OCI-M2 (cell line): Measurements from ENCODE around the gene PLXNB2.

Experiments
- DNase-seq: peaks from one replicate; lab custom pipeline; 2025; ENCODE audit not compliant: unreplicated experiment; lab: John Stamatoyannopoulos, UW

PLXNB2 gene

DNA sequence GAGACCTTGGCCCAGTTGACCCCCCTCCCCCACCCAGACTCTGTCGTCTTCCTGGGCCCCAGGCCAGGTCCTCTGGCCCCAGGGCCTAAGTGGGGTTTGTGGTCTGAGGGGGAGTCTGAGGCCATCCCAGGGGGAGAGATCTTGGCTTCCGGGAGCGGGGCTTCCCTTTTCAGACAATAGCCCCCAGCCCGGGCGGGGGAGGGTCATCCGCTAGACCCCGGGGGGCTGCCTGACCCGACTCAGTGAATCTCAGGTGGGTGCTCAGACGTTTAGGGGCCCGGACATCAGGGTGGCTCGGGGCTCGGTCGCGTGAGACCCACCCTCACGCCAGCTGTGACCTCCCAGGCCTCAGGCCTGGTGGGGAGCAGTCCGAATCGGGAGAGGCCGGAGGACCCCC lies 37.9 kb downstream of the PLXNB2 start:
- DNase-seq = no peak

DNA sequence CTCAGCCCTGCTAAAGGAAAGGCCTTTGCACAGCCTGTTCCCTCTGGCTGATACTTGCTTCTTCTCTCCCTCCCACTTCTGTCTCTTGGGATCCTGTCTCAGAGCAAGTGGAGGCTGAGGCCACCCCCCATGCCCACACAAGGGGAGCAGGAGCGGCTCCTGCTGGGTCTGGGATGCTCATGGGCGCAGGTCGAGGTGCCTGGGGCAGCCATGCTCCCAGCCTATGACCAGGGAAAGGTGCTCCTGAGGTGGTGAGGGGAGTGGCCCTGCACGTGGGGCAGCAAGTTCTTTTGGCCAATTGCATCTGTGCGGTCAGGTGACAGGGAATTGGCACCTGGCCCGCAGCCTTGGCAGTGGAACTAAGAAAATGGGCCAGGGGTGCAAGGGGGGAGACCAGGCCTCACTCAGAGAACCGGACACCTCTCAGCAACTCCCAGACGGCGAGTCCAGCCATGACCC lies 38.8 kb downstream of the PLXNB2 start:
- no peak for DNase-seq

DNA sequence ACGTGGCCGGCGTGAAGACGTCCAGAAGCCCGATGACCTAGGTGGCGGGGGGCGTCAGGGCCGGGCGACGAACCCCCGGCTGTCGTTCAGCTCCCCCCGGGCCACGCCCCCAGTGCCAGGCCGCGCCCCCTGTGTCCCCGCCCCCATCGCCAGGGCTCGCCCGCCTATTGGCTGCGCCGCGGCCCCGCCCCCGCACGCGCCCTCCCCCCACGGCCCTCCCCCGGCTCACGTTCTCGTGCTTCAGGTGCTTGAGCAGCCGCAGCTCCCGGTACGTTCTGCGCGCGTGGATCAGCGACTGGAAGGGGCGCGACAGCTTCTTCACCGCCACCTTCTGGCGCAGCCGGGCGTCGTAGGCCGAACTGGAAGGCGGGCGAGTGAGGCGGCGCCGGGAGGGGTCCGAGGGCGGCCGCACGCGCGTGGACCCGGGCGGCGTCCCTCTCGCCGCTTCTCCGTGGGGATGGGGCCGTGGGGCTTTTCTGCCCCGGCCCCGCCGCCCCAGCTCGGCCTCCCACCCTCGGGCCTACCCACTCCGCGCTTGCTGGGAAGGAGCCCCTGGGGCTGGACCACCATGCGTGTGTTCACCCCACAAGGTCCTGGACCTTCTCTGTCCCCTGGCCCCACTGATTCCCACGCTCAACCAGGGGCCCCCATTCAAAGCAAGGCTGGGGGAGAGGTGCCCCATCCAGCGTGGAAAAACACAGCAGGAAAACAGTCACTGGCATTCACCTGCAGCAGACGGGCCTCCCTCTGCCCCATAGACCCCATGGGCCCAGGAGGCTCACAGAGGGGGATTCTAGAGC lies 39.7 kb downstream of the PLXNB2 start:
- DNase-seq = no peak

DNA sequence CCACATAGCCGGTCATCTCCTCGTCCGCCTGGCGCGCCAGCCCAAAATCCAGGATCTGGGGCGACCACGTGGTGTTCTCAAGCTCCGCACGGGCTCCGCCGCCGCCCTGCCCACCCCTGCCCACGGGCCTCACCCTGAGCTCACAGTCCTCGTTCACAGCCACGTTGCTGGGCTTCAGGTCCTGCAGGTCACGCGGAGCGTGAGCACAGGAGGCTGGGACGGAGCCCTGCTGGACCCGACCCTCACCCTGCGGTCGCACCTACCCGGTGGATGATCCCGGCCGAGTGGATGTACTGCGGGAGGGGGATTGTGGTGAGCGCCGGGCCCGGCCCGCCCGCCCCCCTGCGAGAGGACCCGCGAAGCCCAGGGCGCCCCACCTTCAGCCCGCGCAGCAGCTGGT lies 40.5 kb downstream of the PLXNB2 start:
- DNase-seq = no peak

DNA sequence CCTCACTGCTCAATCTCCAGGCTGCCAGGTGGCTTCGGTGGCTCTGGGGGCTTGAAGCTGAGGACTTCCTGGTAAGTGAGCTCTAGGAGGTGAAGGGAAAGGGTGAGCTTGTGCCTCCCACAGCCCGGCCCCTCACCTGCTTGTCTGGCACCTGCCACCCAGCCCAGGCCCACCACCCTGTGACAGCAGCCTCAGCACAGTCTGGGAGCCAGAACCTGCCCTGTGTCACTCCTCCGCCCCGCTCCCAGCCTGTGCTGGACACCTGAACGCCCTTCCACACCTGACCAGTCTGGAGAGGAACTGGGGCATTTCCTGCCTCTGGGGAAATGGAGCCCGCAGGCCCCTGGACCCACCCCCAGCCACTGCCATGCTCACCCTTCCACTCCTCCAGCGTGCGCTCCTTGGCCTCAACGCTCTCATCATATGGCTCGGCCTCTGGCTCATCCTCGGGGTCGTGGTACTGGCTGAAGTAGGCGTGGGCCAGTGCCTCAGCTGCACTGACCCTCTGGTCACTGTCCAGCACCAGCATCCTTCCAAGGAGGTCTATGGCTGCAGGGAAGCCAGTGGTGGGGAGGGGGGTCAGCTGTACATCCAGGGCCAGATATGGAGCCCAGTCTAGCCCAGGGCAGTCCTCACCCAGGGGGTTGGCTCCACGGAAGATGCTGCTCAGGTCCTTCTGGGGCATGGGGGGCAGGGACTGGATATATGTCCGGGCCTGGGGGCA lies 42.3 kb downstream of the PLXNB2 start:
- DNase-seq = no peak

DNA sequence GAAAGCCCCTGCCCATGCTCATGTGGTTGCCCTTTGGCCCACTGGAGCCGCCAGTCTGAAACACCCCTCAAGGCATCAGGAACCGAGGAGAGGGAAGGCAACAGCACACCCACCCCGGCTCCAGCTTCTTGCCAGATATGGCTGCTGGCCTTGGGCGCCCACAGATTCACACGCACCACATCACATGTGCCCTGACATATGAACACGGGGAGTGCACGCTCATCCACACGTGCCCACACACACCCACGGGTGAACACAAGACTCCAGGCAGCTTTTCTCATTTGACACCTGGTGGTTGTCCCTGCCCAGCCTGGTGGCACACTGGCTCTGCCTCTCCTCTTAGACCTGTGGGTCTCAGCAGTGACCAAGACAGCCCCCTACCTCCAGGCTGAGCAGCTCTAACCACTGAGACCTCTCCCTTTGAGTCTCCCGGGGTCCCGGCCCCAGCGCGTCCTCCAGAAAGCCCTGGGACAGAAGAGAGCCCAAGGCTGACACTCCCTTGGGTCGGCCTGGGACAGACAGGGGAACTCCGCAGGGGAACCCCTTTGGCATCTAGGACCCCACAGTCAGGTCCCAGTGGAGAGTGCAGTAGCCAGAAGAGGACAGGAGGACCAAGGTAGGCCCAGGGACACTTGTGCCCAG lies 43.2 kb downstream of the PLXNB2 start:
- no peak for DNase-seq

DNA sequence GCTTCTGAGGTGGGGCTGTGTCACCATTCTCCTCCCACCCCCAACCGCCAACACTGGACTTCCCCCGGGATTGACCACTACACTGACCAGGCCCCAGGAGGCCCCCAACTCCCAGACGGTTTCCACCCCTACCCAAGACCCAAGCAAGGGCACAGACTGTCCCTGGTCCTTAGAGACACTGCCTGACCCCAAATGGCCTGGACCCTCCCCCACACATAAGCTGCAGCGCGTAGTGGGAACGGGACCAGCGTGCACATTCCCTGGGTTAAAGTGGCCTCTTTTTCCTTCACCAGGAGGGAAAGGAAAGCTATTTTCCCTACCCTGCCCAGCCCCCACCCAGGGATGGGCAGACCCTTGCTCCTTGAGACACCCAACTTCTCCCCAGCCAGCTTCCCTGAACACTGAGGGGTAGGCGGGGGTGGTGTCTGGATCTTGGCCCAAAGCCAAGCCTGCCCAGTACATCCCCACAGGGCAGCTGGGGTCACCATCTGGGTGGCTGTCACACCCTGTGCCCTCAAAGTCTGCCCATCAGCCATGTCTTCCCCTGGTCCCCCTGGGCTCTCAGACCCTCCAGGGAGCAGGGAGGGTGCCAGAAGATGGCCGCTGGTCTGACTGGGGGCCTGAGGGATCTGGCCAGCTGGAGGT lies 44.4 kb downstream of the PLXNB2 start:
- no peak for DNase-seq

DNA sequence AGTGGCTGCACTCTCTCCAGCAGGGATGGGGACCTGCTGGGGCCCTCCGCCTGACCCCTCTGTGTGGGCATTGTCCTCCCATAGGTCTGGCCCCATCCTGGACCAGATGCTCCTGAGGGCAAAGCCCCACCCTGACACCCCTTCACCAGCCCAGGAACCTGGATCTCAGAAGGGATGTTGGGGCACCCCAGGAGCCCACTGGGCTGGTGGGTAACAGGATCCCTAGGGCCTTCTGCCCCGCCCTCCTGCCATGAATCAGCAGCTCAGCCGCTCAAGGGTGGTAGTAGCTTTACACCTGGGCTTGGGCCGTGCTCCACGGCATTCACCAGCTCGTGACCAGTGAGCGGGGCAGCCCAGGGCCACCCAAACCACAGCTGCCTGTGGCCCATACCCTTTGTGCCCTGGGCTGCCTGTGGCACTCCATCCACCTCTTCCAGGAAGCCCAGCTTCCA lies 45.0 kb downstream of the PLXNB2 start:
- no peak for DNase-seq

DNA sequence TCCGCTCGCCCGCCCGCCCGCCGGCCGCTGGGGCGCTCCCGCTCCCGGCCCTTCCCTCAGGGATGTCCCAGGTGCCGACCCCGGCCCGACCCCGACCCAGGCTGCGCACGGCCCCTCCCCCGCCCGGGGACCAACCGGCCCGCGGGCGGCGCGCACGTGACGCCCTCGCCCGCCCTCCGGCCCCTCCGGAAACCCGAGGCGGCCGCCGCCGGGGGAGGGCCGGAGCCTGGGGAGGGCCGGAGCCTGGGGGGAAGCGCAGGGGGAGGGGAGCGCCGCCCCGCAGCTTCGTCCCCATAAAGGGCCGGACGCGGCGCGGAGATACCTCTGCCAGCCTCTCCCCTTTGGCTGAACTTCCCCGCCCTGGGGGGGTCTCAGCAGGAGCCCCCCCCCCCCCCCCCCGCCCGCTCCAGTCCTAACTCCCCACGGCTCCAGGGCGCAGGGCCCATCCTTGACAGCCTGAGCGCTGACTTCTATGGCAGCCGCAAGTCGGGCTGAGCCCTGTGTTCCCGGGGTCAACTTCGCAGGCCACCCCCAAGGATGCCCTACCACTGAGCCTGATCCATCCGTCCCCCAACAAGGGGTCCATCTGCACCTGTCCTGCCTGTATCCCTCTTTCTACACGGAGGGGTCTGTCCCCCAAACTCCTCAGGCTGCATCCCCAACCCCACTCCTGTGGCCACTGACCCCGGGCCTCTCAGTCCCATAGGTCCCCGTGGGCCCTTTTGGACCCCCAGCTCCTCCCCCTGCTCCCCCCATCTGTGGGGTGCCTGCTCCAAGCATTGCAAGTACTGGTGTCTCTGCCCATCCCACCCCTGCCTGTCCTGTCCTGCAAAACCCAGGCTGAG lies 45.6 kb downstream of the PLXNB2 start, which contains the start of gene MAPK12:
Gene MAPK12, minus strand, starts transcription at position 69 of the 845 bp plus-strand sequence. CDS start 174 bp downstream, outside the sequence.
- DNase-seq = no peak

DNA sequence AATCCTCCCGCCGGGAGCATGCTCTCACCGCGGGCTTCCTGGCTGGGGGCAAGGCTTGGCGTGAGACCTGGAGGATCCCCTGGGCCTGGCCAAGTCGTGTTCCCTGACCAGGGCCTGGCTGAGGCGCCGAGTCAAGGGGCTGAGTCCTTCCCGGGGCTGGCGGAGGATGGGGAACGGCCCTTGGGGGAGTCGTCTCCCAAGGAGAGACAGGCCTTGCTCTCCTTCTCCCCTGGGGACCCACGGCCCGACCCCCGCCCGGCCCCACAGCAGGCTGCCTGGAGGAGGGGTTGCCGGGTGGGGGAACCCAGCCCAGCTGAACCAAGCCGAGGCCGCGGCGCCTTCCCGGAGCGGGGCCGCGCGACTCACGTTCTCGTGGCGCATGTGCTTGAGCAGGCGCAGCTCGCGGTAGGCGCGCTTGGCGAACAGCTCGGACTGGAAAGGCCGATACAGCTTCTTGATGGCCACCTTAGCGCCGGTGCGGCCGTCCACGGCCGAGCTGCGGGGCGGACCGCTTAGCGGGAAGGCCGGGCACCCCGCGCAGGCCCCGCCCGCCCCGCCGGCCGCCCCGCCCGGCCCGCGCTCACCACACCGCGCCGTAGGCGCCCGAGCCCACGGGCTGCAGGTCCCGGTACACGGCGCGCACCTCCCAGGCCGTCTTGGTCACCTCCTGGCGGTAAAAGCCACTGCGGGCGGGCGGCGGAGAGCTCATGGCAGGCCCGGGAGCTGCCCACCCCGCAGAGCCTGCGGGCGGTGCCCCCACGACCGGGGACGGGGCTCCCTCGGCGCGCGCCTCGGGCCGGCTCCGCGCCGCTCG lies 46.4 kb downstream of the PLXNB2 start:
- DNase-seq = no peak

DNA sequence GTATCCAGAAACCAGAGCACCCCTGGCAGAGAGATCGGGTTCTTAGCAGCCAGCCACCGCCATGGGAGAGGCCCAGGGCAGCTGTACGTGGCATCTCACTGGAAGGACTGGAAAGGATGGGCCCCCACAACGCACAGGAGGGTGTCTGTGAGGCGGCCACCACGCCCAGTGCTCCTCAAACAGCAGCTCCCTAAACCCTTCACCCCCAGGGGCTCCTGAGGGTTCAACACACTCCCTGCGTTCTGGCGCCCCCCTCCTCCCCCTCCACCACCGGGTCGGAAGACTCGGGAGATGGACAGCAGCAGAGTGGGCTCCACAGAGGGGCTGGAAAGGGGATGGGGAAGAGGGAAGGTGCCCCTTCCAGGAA lies 47.0 kb downstream of the PLXNB2 start:
- DNase-seq = no peak

DNA sequence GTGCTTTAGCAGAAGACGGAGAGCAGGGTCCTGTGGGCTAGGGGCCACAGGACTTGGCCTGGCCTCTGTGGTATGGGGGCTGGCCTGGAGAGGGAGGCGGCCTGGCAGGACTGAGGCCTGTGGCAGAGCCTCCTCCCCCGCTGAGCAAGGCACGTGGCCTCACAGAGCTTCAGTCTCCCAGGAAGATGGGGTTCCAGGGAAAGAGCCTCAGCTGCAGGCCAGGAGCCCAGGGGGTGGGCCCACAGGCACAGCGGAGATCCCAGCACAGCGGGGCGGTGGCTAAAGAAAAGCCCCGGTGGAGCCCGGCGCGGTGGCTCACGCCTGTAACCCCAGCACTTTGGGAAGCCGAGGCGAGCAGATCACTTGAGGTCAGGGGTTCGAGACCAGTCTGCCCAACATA lies 48.1 kb downstream of the PLXNB2 start:
- DNase-seq = no peak

DNA sequence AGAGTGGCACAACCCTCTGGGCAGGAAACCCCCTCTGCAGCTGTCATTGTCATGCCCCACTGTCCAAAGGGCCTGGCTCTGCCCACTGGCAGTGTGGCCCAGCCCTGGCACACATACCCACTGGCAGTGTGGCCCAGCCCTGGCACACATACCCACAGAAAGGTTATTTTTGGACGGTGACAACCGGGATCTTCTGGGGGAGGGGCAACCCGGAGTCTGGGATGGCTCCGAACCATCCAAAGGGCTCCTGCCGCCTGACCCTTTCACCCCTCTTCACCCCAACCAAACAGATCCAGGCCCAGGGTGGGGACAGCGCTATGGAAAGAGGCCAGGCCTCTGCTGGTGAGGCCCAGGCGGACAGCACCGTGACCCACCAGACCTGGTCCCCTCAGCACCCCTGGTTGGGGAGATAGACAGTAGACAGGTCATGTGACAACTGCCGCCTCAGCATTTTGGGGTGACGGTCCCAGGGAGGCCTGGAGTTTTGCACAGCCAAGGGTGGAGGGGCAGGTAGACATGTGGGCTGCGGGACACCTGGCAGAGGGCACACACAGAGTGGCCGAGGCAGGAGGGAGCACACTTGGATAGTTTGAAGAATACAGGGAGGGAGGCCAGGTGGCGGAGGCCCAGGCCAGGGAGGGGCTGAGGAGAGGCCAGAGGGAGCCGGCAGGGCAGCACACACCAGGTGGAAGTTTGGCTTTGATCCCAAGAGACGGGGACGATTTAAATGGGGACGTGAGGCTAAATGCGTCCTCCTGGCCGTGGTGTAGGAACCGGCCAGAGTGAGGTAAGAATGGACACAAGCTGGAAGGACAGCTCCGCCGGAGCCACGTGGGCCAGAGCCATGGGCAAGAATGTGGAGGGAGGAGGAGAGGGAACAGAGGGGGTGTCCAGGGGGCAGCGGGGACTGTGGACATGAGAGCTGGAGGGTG lies 48.8 kb downstream of the PLXNB2 start:
- DNase-seq = no peak

DNA sequence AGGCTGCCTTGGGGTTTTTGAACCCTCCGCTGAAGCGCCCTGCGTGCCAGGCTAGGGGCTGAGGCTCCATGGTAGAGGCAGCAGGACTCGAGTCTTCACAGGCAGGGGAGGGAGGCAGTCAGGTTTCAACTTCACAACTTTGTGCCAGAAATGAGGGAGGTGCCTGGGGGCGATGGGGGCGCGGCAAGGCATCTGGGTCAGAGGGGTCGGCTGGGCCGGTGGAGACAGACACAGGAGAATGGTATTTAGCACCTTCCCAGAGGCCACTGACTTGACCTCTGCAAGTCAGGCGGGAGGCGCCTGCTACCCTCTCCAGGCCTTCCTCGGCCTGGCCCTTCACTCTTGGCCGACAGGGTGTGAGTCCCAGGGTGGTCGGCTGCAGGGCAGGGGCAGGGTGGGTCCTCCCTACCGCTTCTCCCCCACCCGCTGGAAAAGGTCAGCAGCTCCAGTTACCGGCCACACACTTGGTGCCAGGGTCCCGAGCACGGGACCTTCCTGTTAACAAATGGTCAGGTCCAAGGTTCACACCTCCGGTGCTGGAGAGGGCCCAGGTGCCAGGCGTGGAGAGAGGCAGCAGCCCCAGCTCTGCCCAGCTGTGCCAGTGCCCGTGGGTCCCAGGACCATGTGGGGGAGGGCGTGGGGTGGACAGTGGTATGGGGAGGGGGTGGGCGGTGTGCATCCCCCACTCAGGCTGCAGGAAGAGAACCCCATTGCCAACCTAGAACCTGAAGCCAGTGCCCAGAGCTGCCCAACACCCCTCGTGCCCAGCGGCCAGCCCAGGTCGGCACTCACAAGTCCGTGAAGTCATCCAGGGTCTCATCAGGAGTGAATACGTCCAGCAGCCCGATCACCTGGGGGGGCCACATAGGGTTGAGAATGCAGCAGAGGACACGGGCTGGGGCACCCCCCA lies 49.7 kb downstream of the PLXNB2 start:
- no peak for DNase-seq

DNA sequence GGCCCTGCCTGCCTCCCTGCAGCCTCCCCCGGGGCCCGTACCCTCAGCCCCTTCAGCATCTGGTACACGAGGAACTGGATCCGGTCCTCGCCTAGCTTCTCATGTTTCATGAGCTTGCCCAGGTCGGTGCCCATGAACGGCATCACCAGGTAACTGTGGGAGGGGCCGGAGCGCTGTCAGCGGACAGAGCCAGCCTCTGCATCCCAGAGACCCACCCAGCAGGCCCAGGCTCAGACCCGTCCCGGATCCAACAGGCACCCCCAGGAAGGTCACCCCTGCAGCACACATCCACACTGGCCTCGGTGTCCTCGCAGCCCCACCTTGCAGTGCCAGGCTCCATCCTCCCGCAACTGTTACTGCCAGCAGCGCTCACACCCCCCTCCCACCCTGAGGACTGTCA lies 50.4 kb downstream of the PLXNB2 start:
- DNase-seq = no peak

DNA sequence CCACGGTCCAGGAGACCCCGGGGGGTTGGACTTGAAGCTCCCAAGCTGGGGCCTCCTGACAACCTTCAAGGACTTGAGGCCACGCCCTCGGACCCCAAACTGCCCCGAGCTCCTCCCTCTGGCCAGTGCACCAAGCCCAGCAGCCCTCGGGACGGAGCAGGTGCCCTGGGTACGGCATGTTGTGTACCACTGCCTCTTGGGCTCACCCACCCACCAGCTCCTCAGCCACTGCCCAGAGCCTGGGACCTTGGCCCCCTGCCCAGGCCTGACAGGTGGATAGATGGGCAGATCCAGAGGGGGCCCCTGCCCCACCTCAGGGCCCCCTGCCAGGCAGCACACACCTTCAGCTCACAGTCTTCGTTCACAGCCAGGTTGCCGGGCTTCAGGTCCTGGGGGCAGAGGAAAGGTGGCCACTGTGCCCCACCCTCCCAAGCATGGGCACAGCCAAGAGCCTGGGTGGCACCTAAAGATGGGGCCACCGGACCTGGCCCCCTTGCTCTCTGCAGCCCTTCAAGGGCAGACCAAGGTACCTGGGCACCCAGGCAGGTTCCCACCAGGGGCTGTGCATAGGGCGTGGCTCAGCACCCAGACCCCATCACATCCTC lies 51.1 kb downstream of the PLXNB2 start:
- no peak for DNase-seq

DNA sequence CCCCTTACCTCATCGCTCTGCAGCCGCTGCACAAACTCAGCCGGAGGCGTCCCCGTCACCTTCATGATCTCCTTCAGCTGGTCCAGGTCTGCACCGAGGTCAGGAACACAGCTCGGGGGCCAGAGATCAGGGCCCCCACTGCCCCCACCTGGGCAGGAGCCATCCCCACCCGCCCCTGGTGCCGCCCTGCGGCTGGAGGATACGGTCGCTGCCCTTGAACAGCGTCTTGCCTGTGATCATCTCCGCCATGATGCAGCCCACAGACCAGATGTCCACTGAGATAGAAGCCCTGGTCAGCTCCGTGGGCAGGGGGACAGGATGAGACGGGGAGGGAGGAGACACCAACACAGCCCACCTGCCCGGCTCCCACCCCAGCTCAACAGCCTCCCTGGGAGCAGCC lies 51.8 kb downstream of the PLXNB2 start:
- DNase-seq = no peak
